HAP-1 (cell line): Measurements from ENCODE around the gene HIVEP3.

Experiments
- DNase-seq, 2 experiments: peaks; one replicate each; pipeline ENCODE4 v3.0.0-alpha.2; 2016 to 2020; ENCODE audit warnings: low spot score in 2 of 2
- H3K27me3 ChIP-seq: fragments of 250-450 bp; sonication (Bioruptor Pico); 2 replicates; pipeline ENCODE4 v1.5.1; 2020; ENCODE audit warnings: low read depth, mild to moderate bottlenecking, moderate library complexity
- H3K36me3 ChIP-seq: fragments of 250-450 bp; sonication (Bioruptor Pico); replicated peaks from 2 replicates; pipeline ENCODE4 v1.5.1; 2020; ENCODE audit warnings: mild to moderate bottlenecking
- H3K4me1 ChIP-seq: fragments of 250-450 bp; sonication (Bioruptor Pico); 2 replicates; pipeline ENCODE4 v1.5.1; 2020; ENCODE audit warnings: mild to moderate bottlenecking
- H3K4me3 ChIP-seq: fragments of 250-450 bp; sonication (Bioruptor Pico); 2 replicates; pipeline ENCODE4 v1.5.1; 2020; ENCODE audit warnings: mild to moderate bottlenecking, moderate library complexity
- H3K9me3 ChIP-seq: fragments of 250-450 bp; sonication (Bioruptor Pico); 2 replicates; pipeline ENCODE4 v1.5.1; 2020; ENCODE audit warnings: mild to moderate bottlenecking, moderate library complexity
- in situ Hi-C: fragments of 300-500 bp; cut with MboI; formaldehyde crosslinking; loops from 3 replicates; pipeline ENCODE4 v1.14.3; 2020; ENCODE audit warnings: low sequenced_read_pairs, inconsistent platforms, mixed read lengths

The HIVEP3 gene

DNA sequence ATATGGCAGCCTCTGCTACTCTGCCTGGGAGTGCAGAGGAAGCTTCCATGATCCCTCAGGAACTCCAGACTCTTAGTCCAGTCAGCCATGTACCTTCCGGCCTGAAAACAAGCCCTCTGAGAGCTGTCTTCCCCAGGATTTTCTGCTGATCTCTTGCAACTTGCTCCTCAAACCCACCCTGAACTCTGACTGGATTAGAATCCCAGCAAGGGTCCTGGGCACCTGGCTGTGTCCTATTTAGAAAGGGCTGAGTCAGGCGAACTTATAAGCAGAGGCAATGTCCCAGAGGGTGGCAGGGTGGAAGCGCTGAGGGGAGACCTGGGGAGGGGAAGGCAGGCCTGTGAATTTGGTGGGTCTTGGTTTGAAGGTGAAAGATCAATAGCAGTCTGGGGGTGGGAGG lies 249.8 kb downstream of the HIVEP3 start:
- Histone ChIP-seq H3K36me3 (no peaks in the 10 kb centered on the region), H3K4me1 (no peaks in the 10 kb centered on the region), H3K4me3 (no peak overlapping the region), H3K9me3 (no peaks in the 10 kb centered on the region), H3K27me3 (peaks cover 3% of the 10 kb centered on the region; the same call in 1 of the 2 replicates)
- no peak for DNase-seq
- in situ Hi-C loops, result no loop called here

GRCh38 chr1:41668054-41668660 lies 250.6 kb downstream of the HIVEP3 start:
- in situ Hi-C loops, result no loop called here
- no peaks in the 10 kb centered on the region for H3K4me1 ChIP-seq
- no peak for DNase-seq
- no peak overlapping the region for H3K4me3 ChIP-seq
- H3K9me3 ChIP-seq, result no peaks in the 10 kb centered on the region
- H3K36me3 ChIP-seq, result no peaks in the 10 kb centered on the region
- no peaks in the 10 kb centered on the region for H3K27me3 ChIP-seq

- H3K36me3 ChIP-seq, result no peaks in the 10 kb centered on the region
- H3K27me3 ChIP-seq, result no peaks in the 10 kb centered on the region
- H3K9me3 ChIP-seq, result no peaks in the 10 kb centered on the region
- no peak for DNase-seq
- no peak overlapping the region for H3K4me3 ChIP-seq
- no peaks in the 10 kb centered on the region for H3K4me1 ChIP-seq
- in situ Hi-C loops, result no loop called here
Measured at GRCh38 chr1:41666981-41667631, 251.6 kb downstream of the HIVEP3 start.

DNA sequence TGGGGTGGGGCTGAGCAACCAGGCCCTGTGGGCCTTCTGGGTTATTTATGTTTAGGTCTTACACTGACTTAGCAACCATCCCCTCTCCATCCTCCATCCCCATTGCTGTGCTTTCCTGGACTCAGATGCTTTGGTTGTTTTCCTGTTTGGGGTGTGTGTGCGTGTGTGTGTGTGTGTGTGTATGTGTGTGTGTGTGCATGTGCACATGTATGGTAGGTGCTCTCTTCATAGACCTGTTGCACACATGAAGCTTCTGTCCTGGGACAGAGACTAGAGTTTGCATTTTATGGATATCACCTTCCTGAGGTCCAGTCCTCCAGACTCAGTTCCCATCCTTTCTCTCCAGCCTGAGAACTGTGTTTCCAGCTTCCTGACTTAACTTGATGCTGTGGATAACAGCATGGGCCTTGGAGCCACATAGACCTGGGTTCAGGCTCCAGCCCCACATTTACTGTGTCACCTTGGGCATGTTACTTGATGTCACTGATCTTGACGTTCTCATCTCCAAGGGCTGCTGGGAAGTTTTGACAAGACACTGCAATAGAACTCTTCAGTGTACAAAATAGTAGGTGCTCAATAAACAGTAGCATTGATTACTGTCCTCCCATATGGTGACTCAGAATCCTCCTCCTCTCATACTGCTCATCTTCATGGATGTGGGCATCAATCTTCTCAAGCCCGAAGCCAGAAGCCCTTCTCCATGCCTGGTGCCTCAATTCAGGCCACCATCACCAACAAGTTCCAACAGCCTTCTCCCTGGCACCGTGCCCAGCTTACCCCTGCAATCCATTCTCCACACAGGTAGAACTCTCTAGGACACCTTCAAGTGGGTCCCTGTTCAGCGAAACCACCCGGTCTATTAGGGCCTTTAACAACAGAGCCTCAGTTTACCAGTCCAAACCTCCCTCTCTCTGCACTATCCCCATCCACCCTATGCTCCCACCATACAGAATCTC lies 252.5 kb downstream of the HIVEP3 start:
- Histone ChIP-seq H3K27me3 (no peaks in the 10 kb centered on the region), H3K4me1 (no peaks in the 10 kb centered on the region; the same call in 1 of the 2 replicates), H3K9me3 (no peaks in the 10 kb centered on the region), H3K36me3 (no peaks in the 10 kb centered on the region), H3K4me3 (no peak overlapping the region)
- no peak for DNase-seq
- in situ Hi-C loops, result no loop called here

DNA sequence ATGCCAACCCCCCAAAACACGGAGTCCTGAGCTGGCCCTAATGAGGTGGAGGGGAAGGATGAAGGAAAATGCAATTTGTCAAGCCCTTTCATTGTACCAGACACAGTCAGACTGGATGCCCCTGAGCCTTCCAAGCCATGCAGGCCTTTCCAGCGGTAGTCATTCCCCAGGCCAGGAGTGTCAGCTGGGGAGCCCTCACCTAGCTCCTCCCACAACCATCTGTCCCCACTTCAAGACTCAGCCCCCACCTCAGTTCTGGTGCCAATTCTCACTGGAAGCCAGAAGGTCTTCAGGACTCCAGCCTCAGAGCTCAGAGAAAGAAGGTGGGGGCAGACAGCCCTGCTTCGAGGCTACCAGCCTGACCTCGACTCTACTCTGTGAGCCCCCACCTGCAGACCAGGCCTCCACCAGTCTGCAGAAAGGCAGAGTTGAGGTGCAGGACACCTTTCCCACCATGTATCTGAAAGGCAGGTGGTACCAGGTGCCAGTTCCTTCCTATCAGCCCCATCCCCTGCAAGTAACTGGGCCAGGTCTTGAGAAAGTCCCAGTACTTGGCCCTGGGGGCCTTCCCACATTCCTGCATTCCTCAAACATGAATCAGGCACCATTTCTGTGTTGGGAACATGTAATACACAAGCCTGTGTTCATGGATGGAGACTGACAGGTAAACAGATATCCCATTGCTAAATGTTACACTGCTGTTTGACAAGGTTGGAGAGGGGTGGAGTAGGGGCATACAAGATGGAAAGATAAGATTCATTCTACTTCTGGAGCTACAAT lies 253.7 kb downstream of the HIVEP3 start:
- no peak overlapping the region for H3K4me3 ChIP-seq
- H3K36me3 ChIP-seq, result no peaks in the 10 kb centered on the region
- in situ Hi-C loops, result no loop called here
- no peaks in the 10 kb centered on the region for H3K9me3 ChIP-seq
- H3K4me1 ChIP-seq, result no peaks in the 10 kb centered on the region; the same call in 1 of the 2 replicates
- DNase-seq, result no peak
- H3K27me3 ChIP-seq, result no peaks in the 10 kb centered on the region

DNA sequence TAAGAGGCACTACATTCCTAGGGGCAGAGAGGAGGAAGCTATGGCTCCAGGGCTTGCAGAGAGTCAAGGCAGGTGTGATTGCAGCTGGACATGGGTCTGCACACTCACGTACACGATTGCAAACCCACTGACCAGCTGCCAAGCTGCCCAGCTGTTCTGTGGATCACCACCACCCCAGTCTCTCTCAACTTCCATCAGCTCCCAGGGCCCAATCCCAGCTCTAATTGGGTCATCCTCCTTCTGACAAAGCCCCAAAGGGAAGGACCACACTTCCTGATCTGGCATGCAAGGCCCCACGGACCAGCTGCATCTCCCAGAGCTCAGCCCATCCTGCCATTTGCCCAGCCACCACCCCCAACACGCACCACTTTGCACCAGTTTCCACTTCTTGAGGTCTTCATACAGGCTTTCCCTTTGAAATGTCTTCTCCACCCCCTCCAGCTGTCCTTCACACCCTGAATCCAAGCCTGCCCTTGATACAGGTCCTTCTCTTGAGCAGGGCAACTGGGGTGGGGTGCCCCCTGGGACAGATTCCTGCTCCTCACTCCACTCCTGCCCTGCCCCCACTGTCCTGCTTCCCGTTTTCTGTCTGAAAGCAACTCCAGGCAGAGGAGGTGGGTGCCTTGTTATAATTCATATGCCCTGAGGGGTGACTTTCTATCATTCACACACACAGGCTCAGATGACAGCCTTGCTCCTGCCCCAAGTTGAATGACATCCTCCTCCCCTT lies 254.9 kb downstream of the HIVEP3 start:
- no peaks in the 10 kb centered on the region for H3K9me3 ChIP-seq
- in situ Hi-C loops, result no loop called here
- no peaks in the 10 kb centered on the region for H3K36me3 ChIP-seq
- H3K4me3 ChIP-seq, result no peak overlapping the region
- H3K4me1 ChIP-seq, result no peaks in the 10 kb centered on the region; the same call in 1 of the 2 replicates
- H3K27me3 ChIP-seq, result no peaks in the 10 kb centered on the region
- DNase-seq, result no peak

GRCh38 chr1:41662765-41663437 lies 255.8 kb downstream of the HIVEP3 start:
- H3K4me3 ChIP-seq, result peak overlapping the region; percentile 28
- H3K4me1 ChIP-seq, result no peaks in the 10 kb centered on the region; the same call in 1 of the 2 replicates
- H3K27me3 ChIP-seq, result no peaks in the 10 kb centered on the region
- no peaks in the 10 kb centered on the region for H3K36me3 ChIP-seq
- peak in 1 of 2 experiments; percentile 57 for DNase-seq
- no peaks in the 10 kb centered on the region for H3K9me3 ChIP-seq
- in situ Hi-C loops, result no loop called here

- in situ Hi-C loops, result no loop called here
- Histone ChIP-seq H3K27me3 (no peaks in the 10 kb centered on the region), H3K4me3 (peak overlapping the region; percentile 33), H3K9me3 (no peaks in the 10 kb centered on the region), H3K4me1 (no peaks in the 10 kb centered on the region; the same call in 1 of the 2 replicates), H3K36me3 (no peaks in the 10 kb centered on the region)
- peak; percentile 57 to 71 for DNase-seq
Measured at GRCh38 chr1:41662061-41662764, 256.5 kb downstream of the HIVEP3 start.

- Histone ChIP-seq H3K4me1 (no peaks in the 10 kb centered on the region; the same call in 1 of the 2 replicates), H3K4me3 (peak overlapping the region; percentile 33), H3K27me3 (no peaks in the 10 kb centered on the region), H3K9me3 (no peaks in the 10 kb centered on the region), H3K36me3 (no peaks in the 10 kb centered on the region)
- in situ Hi-C loops, result no loop called here
- no peak for DNase-seq
Measured at GRCh38 chr1:41661428-41662060, 257.2 kb downstream of the HIVEP3 start.

DNA sequence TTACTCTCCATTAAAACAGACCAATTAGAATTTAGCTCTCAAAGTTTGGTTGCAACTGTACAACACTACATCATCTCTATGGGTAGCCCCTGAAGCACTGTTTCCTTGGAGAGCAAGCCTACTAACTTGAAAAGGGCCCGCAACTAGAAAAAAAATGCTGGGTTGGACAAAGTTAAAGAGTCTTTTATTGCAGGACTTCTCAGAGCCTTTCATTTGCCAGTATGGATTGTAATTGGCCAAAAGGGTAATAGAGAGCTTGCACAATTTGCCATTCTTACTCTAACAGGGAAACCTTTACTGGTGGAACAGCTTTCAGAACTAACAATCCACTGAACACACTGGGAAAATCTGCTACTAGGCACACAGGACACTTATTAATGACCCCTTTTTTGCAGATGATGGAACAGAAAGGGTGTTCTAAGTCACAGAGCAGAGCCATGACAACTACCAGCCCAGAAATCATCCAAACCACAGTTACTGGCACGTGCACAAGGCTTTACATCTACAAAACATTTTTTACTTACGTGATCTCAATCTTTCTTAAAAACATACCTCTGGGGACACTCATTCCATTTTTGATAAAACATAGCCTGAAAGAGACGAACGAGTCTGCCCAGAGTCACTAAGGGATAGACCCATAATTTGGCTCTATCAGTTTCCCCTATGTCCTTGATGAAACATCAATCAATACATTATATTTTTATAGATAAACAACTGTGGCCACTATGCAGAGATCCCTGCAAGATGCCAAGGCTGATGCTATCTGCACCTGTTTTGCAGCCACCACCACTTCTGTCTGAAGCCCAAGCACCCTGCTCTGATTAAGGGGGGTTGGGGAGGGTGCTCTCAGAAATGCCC lies 257.9 kb downstream of the HIVEP3 start:
- no peaks in the 10 kb centered on the region for H3K27me3 ChIP-seq
- DNase-seq, result no peak
- no peaks in the 10 kb centered on the region for H3K36me3 ChIP-seq
- no peaks in the 10 kb centered on the region; the same call in 1 of the 2 replicates for H3K4me1 ChIP-seq
- no peaks in the 10 kb centered on the region for H3K9me3 ChIP-seq
- peak overlapping the region; percentile 33; the same call in 1 of the 2 replicates for H3K4me3 ChIP-seq
- in situ Hi-C loops, result no loop called here

- H3K9me3 ChIP-seq, result no peaks in the 10 kb centered on the region
- in situ Hi-C loops, result no loop called here
- DNase-seq, result no peak
- H3K36me3 ChIP-seq, result no peaks in the 10 kb centered on the region
- H3K4me3 ChIP-seq, result no peak overlapping the region
- H3K4me1 ChIP-seq, result no peaks in the 10 kb centered on the region; the same call in 1 of the 2 replicates
- H3K27me3 ChIP-seq, result no peaks in the 10 kb centered on the region
Measured at GRCh38 chr1:41659903-41660302, 258.8 kb downstream of the HIVEP3 start.
